GM21447 (cell line): ENCODE data around the gene STYK1.
"Not testable (repeated sequence)": the region's sequence is repeated elsewhere in the genome, so short reads cannot be mapped to it uniquely, and the experiment has no call there.

Experiments
- ATAC-seq: cut with Tn5 transposase; IDR thresholded peaks from one replicate; pipeline ENCODE4 v1.9.1; 2021; ENCODE audit not compliant: unreplicated experiment

The STYK1 gene

DNA sequence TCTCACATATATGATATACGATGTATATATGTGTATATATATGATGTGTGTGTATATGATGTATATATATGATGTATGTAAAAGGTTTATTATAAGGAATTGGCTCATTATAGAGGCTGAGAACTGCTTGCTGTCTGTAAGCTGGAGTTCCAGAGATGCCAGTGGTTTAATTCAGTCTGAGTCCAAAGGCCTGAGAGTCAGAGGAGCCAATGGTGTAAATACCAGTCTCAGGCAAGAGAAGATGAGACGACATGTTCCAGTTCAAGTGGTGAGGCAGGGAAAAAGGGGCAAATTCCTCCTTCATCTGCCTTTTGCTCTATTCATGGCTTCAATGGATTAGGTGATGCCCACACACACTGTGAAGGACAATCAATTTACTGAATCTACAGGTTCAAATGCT lies 17.1 kb upstream of the STYK1 start:
- ATAC-seq: no peak

GRCh38 chr12:10689146-10689545 lies 15.3 kb upstream of the STYK1 start:
- no peak for ATAC-seq

DNA sequence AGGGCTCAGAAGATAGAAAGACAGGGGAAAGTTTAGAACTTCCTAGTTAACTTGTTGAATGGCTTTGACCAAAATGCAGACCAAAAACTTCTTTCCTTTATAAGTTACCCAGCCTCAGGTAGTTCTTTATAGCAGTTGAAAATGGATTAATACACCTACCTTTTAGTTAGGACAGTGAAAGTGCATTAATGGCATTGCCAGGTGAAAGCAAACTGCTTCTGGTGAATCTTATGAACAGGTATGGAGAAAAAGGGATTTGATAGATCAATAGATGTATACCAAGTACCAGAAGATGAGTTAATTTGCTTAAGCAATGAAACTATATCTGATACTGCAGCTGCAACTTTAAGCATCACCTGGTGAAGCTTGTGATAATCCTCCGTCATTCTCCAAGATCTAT lies 14.2 kb upstream of the STYK1 start:
- ATAC-seq: no peak

DNA sequence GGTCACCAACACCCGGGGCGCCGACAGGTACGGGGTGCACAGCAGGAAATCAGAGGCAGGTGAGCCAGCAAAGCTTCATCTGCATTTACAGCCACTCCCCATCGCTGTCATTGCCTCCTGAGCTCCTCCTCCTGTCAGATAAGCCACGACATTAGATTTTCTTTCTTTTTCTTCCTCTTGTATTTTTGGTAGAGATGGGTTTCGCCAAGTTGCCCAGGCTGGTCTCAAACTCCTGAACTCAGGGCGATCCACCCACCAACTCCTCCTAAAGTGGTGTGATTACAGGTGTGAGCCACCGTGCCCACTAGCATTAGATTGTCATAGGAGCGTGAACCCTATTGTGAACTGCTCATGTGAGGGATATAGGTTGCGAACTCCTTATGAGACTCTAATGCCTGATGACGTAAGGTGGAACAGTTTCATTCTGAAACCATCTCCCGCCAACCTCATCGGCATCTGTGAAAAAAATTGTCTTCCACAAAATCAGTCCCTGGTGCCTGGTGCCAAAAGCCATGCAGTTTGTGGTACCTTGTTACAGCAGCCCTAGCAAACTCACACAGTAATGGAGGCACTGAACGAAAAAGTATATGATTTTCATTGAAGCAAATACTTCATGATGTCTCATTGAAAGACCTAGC lies 1.5 kb downstream of the STYK1 start:
- ATAC-seq: no peak

DNA sequence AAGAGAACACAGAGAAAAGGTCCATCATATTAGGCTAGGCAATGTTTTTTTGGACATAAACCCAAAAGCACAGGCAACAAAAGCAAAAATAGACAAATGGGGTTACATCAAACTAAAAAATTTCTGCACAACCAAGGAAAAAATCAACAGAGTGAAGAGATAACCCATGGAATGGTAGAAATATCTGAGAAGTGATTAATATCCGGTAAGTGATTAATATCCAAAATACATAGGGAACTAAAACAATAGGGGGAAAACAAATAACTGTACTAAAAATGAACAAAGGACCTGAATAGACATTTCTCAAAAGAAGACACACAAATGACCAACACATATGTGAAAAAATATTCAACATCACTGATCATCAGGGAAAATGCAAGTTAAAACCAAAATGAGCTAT lies 4.3 kb downstream of the STYK1 start:
- ATAC-seq: no peak

- ATAC-seq: no peak
These were observed 5.3 kb downstream of the STYK1 start for GRCh38 chr12:10668526-10668925.

GRCh38 chr12:10667581-10667980 lies 6.3 kb downstream of the STYK1 start:
- ATAC-seq: no peak

- no peak for ATAC-seq
These were observed 9.4 kb downstream of the STYK1 start for GRCh38 chr12:10664499-10664898.

DNA sequence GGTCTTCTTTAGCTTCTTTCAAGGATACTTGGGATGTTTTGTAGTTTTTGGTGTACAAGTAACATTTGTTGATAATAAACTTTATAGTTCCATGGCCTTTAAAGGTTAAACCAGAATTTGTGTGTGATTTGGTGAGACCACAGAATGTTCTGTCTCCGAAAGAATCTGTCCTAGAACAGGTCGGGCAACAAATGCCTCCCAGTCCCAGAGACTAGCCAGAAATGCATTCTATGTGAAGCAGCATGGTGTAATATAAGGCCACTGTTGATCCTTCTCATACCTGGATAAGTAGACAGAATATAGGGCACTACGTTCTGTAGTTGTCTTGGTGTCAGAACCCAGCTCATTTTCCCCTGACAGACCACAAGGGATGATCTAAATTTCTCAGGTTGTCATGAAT lies 10.0 kb downstream of the STYK1 start:
- ATAC-seq: no peak

DNA sequence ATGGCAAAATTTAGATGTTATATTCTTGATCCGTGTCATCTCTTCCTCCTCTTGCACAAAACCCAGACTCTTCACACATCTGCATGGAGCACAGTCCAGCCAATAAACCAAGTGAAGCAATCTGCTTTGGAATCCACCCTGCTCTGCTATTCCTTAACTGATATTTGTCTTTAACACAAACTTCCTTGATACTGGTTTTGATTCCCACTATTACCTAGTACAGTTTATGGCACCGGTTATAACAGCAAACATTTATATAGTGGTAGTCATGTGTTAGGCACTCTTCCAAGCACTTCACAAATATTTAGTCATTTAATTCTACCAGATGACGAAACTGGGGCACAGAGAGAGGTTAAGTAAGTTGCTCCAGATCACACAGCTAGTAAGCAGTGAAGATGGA lies 12.5 kb downstream of the STYK1 start:
- ATAC-seq: no peak

DNA sequence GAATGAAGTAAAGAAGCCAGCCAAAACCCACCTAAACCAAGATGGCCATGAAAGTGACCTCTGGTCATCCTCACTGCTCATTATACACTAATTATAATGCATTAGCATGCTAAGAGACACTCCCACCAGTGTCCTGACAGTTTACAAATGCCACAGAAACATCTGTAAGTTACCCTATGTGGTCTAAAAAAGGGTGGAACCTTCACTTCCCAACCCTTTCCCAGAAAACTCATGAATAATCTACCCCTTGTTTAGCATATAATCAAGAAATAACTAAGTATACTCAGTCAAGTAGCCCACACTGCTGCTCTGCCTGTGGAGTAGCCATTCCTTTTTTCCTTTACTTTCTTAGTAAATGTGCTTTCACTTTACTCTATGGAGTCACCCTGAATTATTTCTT lies 19.8 kb downstream of the STYK1 start:
- no peak for ATAC-seq

- no peak for ATAC-seq
These were observed 21.7 kb downstream of the STYK1 start for GRCh38 chr12:10652192-10652591.

GRCh38 chr12:10646576-10646975 lies 27.3 kb downstream of the STYK1 start:
- not testable (repeated sequence) for ATAC-seq

DNA sequence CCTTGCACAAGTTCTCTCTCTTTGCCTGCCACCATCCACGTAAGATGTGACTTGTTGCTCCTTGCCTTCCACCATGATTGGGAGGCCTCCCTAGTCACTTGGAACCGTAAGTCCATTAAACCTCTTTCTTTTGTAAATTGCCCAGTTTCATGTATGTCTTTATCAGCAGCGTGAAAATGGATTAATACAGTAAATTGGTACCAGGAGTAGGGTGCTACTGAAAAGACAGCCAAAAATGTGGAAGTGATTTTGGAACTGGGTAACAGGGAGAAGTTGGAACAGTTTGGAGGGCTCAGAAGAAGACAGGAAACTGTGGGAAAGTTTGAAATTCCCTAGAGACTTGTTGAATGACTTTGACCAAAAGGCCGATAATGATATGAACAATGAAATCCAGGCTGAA lies 27.9 kb downstream of the STYK1 start:
- no peak for ATAC-seq

- no peak for ATAC-seq
These were observed 31.9 kb downstream of the STYK1 start for GRCh38 chr12:10641735-10642500.

DNA sequence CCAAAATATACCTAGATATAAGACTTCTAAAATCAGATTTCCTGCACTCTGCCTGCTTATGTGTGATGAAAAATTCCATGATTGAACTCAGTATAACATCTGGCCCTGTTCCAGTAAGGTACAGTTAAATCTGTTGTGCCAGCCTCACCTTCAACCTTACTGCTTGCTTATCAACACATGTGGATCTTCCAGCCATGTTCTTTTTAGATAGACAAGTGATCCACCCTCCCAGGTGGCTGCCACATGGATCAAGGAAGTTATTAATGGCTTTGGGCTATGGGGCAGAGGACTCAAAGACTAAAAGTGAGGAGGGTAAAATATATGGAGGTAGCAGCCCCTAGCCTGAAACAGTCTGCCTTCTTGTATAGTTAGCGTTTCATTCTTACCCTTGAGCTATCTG lies 35.1 kb downstream of the STYK1 start:
- ATAC-seq: no peak

DNA sequence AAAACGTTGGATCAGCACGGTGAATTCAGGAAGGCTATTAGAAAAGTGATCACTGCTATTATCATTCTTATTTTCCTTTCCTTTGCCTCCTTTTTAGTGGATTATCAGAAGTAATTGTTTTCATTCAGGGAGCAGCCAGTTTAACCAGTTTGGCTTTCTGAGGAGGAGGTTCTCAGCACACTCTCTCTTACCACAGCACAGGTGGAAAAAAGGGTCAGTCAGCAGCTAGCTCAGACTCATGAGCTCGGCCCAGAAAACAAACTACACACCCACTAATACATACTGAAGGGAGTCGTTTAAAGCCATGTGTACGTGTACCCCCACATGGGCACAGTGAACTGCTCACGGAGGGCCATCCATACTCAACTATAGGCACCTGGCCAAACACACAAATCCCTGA lies 37.2 kb downstream of the STYK1 start:
- no peak for ATAC-seq

GRCh38 chr12:10636124-10636523 lies 37.7 kb downstream of the STYK1 start:
- no peak for ATAC-seq

GRCh38 chr12:10635306-10635705 lies 38.5 kb downstream of the STYK1 start:
- ATAC-seq: no peak

- no peak for ATAC-seq
These were observed 39.4 kb downstream of the STYK1 start for GRCh38 chr12:10634427-10634826.

GRCh38 chr12:10633541-10633940 lies 40.3 kb downstream of the STYK1 start:
- ATAC-seq: no peak

- ATAC-seq: no peak
These were observed 41.6 kb downstream of the STYK1 start for GRCh38 chr12:10632226-10632625.

GRCh38 chr12:10624605-10625004 lies 49.2 kb downstream of the STYK1 start:
- no peak for ATAC-seq
